ENCODE data around the gene LONP2.

DNA sequence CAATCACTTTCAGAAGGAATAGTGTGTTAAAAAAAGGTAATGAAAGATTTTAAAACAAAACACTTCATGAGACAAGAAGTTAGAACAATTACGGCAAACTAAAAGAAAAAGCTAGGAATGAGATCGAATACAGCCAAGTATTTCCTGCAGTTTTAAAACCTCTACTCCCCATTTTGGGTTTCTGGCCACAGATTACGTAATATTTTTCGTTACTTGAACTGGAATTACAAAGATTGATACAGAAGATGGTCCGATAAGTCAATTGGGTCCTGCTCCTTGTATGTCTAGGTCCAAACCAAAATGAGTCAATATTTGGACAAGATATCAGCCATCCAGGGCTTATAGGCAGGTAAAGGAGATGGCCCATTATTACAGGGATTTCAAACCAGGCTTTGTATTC lies 88.9 kb downstream of the LONP2 start:
- TF ChIP-seq, protein P1, sequence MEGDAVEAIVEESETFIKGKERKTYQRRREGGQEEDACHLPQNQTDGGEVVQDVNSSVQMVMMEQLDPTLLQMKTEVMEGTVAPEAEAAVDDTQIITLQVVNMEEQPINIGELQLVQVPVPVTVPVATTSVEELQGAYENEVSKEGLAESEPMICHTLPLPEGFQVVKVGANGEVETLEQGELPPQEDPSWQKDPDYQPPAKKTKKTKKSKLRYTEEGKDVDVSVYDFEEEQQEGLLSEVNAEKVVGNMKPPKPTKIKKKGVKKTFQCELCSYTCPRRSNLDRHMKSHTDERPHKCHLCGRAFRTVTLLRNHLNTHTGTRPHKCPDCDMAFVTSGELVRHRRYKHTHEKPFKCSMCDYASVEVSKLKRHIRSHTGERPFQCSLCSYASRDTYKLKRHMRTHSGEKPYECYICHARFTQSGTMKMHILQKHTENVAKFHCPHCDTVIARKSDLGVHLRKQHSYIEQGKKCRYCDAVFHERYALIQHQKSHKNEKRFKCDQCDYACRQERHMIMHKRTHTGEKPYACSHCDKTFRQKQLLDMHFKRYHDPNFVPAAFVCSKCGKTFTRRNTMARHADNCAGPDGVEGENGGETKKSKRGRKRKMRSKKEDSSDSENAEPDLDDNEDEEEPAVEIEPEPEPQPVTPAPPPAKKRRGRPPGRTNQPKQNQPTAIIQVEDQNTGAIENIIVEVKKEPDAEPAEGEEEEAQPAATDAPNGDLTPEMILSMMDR (IDR thresholded peaks at IDR 0.05; ENCODE audit: insufficient read depth, low read depth, low read length), result no peak
- no peak for TF ChIP-seq EZH2 (IDR thresholded peaks at IDR 0.05; ENCODE audit: insufficient read depth, low read length)

Data from astrocyte (in vitro differentiated cells and primary cell).